HG03135 (cell line): ENCODE data around the gene ELFN2.
"Not testable (repeated sequence)": the region's sequence is repeated elsewhere in the genome, so short reads cannot be mapped to it uniquely, and the experiment has no call there.

ENCODE experiments used
- ATAC-seq: cut with Tn5 transposase; IDR thresholded peaks from one replicate; pipeline ENCODE4 v1.9.1; 2021; ENCODE audit warnings: mild to moderate bottlenecking, moderate library complexity; ENCODE audit not compliant: unreplicated experiment

The ELFN2 gene

GRCh38 chr22:37337204-37337943 lies 89.9 kb downstream of the ELFN2 start:
- ATAC-seq, result no peak

GRCh38 chr22:37336579-37336978 lies 90.7 kb downstream of the ELFN2 start:
- ATAC-seq, result no peak

GRCh38 chr22:37335806-37336199 lies 91.5 kb downstream of the ELFN2 start:
- ATAC-seq, result no peak

- no peak for ATAC-seq
Measured at GRCh38 chr22:37334859-37335805, 92.1 kb downstream of the ELFN2 start.

- ATAC-seq, result no peak
Measured at GRCh38 chr22:37334461-37334858, 92.8 kb downstream of the ELFN2 start.

GRCh38 chr22:37333724-37334460 lies 93.4 kb downstream of the ELFN2 start:
- ATAC-seq, result no peak

GRCh38 chr22:37331856-37332536 lies 95.3 kb downstream of the ELFN2 start:
- ATAC-seq, result no peak

- ATAC-seq, result no peak
Measured at GRCh38 chr22:37331034-37331428, 96.2 kb downstream of the ELFN2 start.

- ATAC-seq, result no peak
Measured at GRCh38 chr22:37330200-37331033, 96.9 kb downstream of the ELFN2 start.

GRCh38 chr22:37329238-37330140 lies 97.8 kb downstream of the ELFN2 start:
- ATAC-seq, result no peak

GRCh38 chr22:37328538-37329237 lies 98.6 kb downstream of the ELFN2 start:
- not testable (repeated sequence) for ATAC-seq

- ATAC-seq, result no peak
Measured at GRCh38 chr22:37328017-37328416, 99.3 kb downstream of the ELFN2 start.

GRCh38 chr22:37326726-37327125 lies 100.6 kb downstream of the ELFN2 start:
- ATAC-seq, result no peak

GRCh38 chr22:37325039-37325395 lies 102.3 kb downstream of the ELFN2 start:
- ATAC-seq, result no peak

- no peak for ATAC-seq
Measured at GRCh38 chr22:37324340-37325038, 102.8 kb downstream of the ELFN2 start.

GRCh38 chr22:37320726-37321677 lies 106.3 kb downstream of the ELFN2 start:
- ATAC-seq, result no peak

GRCh38 chr22:37319469-37319868 lies 107.8 kb downstream of the ELFN2 start:
- no peak for ATAC-seq
